HT-29 (cell line): ENCODE measurements around the gene RHOXF2B. TPM values are rescaled to one million over a fixed set of nuclear protein-coding genes. Genes with fewer than 3 reads are reported as not detected.
"Not testable (repeated sequence)": the region's sequence is repeated elsewhere in the genome, so short reads cannot be mapped to it uniquely, and the experiment has no call there.

Source experiments
- DNase-seq: peaks from one replicate; pipeline ENCODE4 v3.0.0-alpha.2; 2015; ENCODE audit warnings: low spot score
- total RNA-seq: library from RNA; depleted of rRNA; stranded (reverse); fragments of >200 nt; shearing (Covaris generic); gene quantifications from 2 replicates; pipeline ENCODE4 v1.2.3, GENCODE V29; 2014; rRNA removed

The RHOXF2B gene
- total RNA-seq: not detected in 2 replicates

- DNase-seq: not testable (repeated sequence)
Observed at GRCh38 chrX:120077590-120077989, at the start of gene RHOXF2B. RHOXF2B (minus strand) TSS chrX:120077690; CDS start chrX:120077552, 138 bp downstream.

GRCh38 chrX:120125444-120125843 is 48.0 kb upstream of the RHOXF2B start:
- DNase-seq: no peak

GRCh38 chrX:120120223-120120622 is 42.7 kb upstream of the RHOXF2B start:
- DNase-seq: no peak

- DNase-seq: no peak
Observed at GRCh38 chrX:120115438-120115963, 38.0 kb upstream of the RHOXF2B start, which contains the start of gene RHOXF1. RHOXF1 (minus strand) TSS chrX:120115913; CDS start chrX:120115862, 51 bp downstream.

- DNase-seq: no peak
Observed at GRCh38 chrX:120111611-120112010, 34.1 kb upstream of the RHOXF2B start.

- no peak for DNase-seq
Observed at GRCh38 chrX:120109378-120109777, 31.9 kb upstream of the RHOXF2B start.

GRCh38 chrX:120104707-120105106 is 27.2 kb upstream of the RHOXF2B start:
- DNase-seq: not testable (repeated sequence)

- DNase-seq: not testable (repeated sequence)
Observed at GRCh38 chrX:120101057-120101456, 23.6 kb upstream of the RHOXF2B start.

- DNase-seq: no peak
Observed at GRCh38 chrX:120090208-120090607, 12.7 kb upstream of the RHOXF2B start.

GRCh38 chrX:120087289-120088017 is 10.0 kb upstream of the RHOXF2B start:
- DNase-seq: no peak

GRCh38 chrX:120085553-120086185 is 8.2 kb upstream of the RHOXF2B start:
- not testable (repeated sequence) for DNase-seq

- not testable (repeated sequence) for DNase-seq
Observed at GRCh38 chrX:120066169-120066568, 11.3 kb downstream of the RHOXF2B start.

GRCh38 chrX:120042712-120043111 is 34.8 kb downstream of the RHOXF2B start:
- DNase-seq: not testable (repeated sequence)

GRCh38 chrX:120042247-120042646 is 35.2 kb downstream of the RHOXF2B start:
- DNase-seq: not testable (repeated sequence)

GRCh38 chrX:120040176-120040575 is 37.3 kb downstream of the RHOXF2B start:
- not testable (repeated sequence) for DNase-seq

- DNase-seq: not testable (repeated sequence)
Observed at GRCh38 chrX:120039087-120039733, 38.3 kb downstream of the RHOXF2B start.

- no peak for DNase-seq
Observed at GRCh38 chrX:120036704-120037103, 40.8 kb downstream of the RHOXF2B start.

- DNase-seq: not testable (repeated sequence)
Observed at GRCh38 chrX:120035522-120036309, 41.8 kb downstream of the RHOXF2B start.

- no peak for DNase-seq
Observed at GRCh38 chrX:120029354-120029753, 48.1 kb downstream of the RHOXF2B start.

- no peak for DNase-seq
Observed at GRCh38 chrX:120023259-120023658, 54.2 kb downstream of the RHOXF2B start.

GRCh38 chrX:120022763-120023162 is 54.7 kb downstream of the RHOXF2B start:
- DNase-seq: no peak
